CD4-positive, CD25-positive, alpha-beta regulatory T cell (primary cell): ENCODE data around the gene BAZ1A. TPM values are rescaled to one million over a fixed set of nuclear protein-coding genes. Genes with fewer than 3 reads are reported as not detected.
A peak's percentile ranks its signal among the peaks of the same experiment; 100 is the strongest.

Source experiments
- ATAC-seq, 2 donors: fragments of 150-1000 bp; cut with Tn5 transposase; one replicate each; pipeline ENCODE4 v1.10.0; 2021; ENCODE audit warnings: low read depth in 2 of 2, moderate number of reproducible peaks in 2 of 2, moderate library complexity in 1 of 2
- DNase-seq, 3 donors: peaks; one replicate each; pipeline versions ENCODE4 v3.0.0 to v3.0.0-alpha.2; 2012 to 2022; ENCODE audit warnings: mixed read lengths in 1 of 3
- H3K27ac ChIP-seq: one replicate; pipeline ENCODE4 v1.7.0; 2013; ENCODE audit warnings: mild to moderate bottlenecking, low read length; ENCODE audit not compliant: insufficient read depth, poor library complexity, severe bottlenecking
- H3K27me3 ChIP-seq: one replicate; pipeline ENCODE4 v1.7.0; 2013; ENCODE audit warnings: low read length; ENCODE audit not compliant: control insufficient read depth, insufficient read depth
- H3K36me3 ChIP-seq: one replicate; pipeline ENCODE4 v1.7.0; 2013; ENCODE audit warnings: mild to moderate bottlenecking, low read length, moderate library complexity; ENCODE audit not compliant: control insufficient read depth, insufficient read depth
- H3K4me1 ChIP-seq: 2 replicates; pipeline ENCODE4 v1.7.0; 2013; ENCODE audit warnings: mild to moderate bottlenecking, low read length; ENCODE audit not compliant: insufficient read depth, control insufficient read depth, poor library complexity, severe bottlenecking
- H3K4me3 ChIP-seq: one replicate; pipeline ENCODE4 v1.7.0; 2013; ENCODE audit warnings: low read depth, mild to moderate bottlenecking, low read length, moderate library complexity
- H3K9me3 ChIP-seq, 2 experiments: 1 replicate in 1 of 2; 2 replicates in 1 of 2; pipeline ENCODE4 v1.7.0; 2013; ENCODE audit warnings: low read length in 2 of 2, mild to moderate bottlenecking in 1 of 2, moderate library complexity in 1 of 2; ENCODE audit not compliant: control insufficient read depth in 2 of 2
- H3K27ac Mint-ChIP-seq, 3 donors: one replicate each; pipeline ENCODE4 v1.8.0; 2020 to 2022; ENCODE audit warnings: mild to moderate bottlenecking in 3 of 3, mixed read lengths in 3 of 3, moderate library complexity in 2 of 3
- H3K27me3 Mint-ChIP-seq: one replicate; pipeline ENCODE4 v1.8.0; 2022; ENCODE audit warnings: mild to moderate bottlenecking, mixed read lengths
- H3K36me3 Mint-ChIP-seq: one replicate; pipeline ENCODE4 v1.8.0; 2020; ENCODE audit warnings: mixed read lengths
- H3K4me1 Mint-ChIP-seq, 4 donors: one replicate each; pipeline ENCODE4 v1.8.0; 2020 to 2022; ENCODE audit warnings: mixed read lengths in 4 of 4, mild to moderate bottlenecking in 1 of 4
- H3K4me3 Mint-ChIP-seq, 4 donors: one replicate each; pipeline ENCODE4 v1.8.0; 2020 to 2022; ENCODE audit warnings: mild to moderate bottlenecking in 4 of 4, mixed read lengths in 4 of 4, moderate library complexity in 3 of 4
- H3K9me3 Mint-ChIP-seq, 7 donors: one replicate each; pipeline ENCODE4 v1.8.0; 2020 to 2022; ENCODE audit warnings: mixed read lengths in 7 of 7, mild to moderate bottlenecking in 3 of 7, moderate library complexity in 2 of 7
- polyA plus RNA-seq, 4 donors: library from polyadenylated mRNA; unstranded; fragments of 300-500 nt; fragmentation: Illumina TruSeq; gene quantifications; one replicate each; pipeline ENCODE4 v1.2.3, GENCODE V29; 2021
- total RNA-seq: library from RNA; stranded (reverse); gene quantifications from one replicate; pipeline ENCODE4 v1.2.3, GENCODE V29; 2022

The BAZ1A gene
- total and polyA plus RNA-seq, 5 donors from 2014 or later, result 9.4 to 55.1 (median 10.2) TPM

DNA sequence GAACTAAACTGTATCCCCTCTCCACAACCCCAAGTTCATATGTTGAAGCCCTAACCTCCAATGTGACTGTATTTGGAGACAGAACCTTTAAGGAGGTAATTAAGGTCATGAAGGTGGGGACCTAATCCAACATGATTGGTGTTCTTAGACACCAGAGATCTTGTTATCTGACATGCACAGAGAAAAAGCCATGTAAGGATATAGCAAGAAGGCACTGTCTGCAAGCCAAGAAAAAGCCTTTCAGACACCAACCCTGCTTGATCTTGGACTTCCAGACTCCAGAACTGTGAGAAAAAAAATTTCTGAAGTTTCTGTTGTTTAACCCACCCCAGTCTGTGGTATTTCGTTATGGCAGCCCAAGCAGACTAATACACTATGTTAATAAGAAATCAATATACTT lies 98.5 kb downstream of the BAZ1A start:
- H3K4me1 Mint-ChIP-seq, result peaks cover 1 to 9% (median 5%) of the 10 kb centered on the region in 4 donors
- DNase-seq, result no peak
- H3K27ac Mint-ChIP-seq, result no peak overlapping the region
- Histone ChIP-seq H3K9me3 (no peaks in the 10 kb centered on the region), H3K4me1 (no peaks in the 10 kb centered on the region), H3K36me3 (peaks cover 59% of the 10 kb centered on the region), H3K27me3 (no peaks in the 10 kb centered on the region), H3K27ac (no peak overlapping the region), H3K4me3 (no peak overlapping the region)
- H3K4me3 Mint-ChIP-seq, result no peak overlapping the region
- peaks cover 39% of the 10 kb centered on the region for H3K36me3 Mint-ChIP-seq
- no peak for ATAC-seq
- H3K27me3 Mint-ChIP-seq, result no peaks in the 10 kb centered on the region
- no peaks in the 10 kb centered on the region for H3K9me3 Mint-ChIP-seq

DNA sequence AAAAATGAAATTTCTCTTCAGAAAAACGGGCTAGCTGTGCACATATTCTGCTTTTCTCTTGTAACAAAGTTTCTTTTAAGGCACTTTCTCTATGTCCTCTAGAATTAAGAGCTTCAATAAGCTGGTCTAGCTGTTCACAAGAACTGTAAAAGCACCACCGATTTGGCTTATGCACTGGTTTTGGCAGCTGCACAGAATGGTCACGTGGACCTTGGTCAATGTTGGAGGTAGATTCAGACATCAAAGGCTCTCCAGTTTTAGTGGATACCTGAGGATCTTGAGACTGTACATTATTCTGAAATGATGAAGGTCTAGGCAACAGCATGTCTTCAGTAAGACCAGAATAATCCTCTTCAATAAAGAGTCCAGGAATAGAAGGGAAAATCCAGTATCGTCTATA lies 99.2 kb downstream of the BAZ1A start:
- H3K4me3 Mint-ChIP-seq, result no peak overlapping the region
- Histone ChIP-seq H3K9me3 (no peaks in the 10 kb centered on the region), H3K4me1 (no peaks in the 10 kb centered on the region), H3K36me3 (peaks cover 63% of the 10 kb centered on the region), H3K27me3 (no peaks in the 10 kb centered on the region), H3K27ac (no peak overlapping the region), H3K4me3 (no peak overlapping the region)
- no peaks in the 10 kb centered on the region for H3K9me3 Mint-ChIP-seq
- peaks cover 4 to 13% (median 5%) of the 10 kb centered on the region in 4 donors for H3K4me1 Mint-ChIP-seq
- H3K27ac Mint-ChIP-seq, result no peak overlapping the region
- H3K27me3 Mint-ChIP-seq, result no peaks in the 10 kb centered on the region
- ATAC-seq (no peak), DNase-seq (no peak)
- H3K36me3 Mint-ChIP-seq, result peaks cover 43% of the 10 kb centered on the region

DNA sequence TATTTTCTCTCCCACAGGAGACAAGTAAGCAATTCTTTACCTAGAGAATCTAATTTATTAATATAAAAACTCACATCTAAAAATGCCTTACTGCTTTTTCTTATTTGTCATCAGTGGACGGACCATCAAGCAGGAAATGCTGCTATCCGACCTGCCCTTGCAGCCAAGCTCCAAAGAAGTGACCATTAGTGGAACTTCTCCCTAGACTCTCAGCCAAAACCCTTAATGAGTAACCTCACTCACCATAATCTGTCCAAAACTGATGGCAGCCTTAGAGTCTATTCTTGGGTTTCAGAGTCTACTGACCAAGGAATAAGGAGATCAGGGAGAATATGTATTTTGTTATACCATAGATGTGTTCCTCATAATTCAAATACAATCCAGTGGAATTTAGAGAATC lies 99.8 kb downstream of the BAZ1A start:
- H3K4me1 Mint-ChIP-seq, result peaks cover 2 to 8% (median 3%) of the 10 kb centered on the region in 4 donors
- no peak overlapping the region for H3K27ac Mint-ChIP-seq
- Histone ChIP-seq H3K4me3 (no peak overlapping the region), H3K9me3 (no peaks in the 10 kb centered on the region), H3K27me3 (no peaks in the 10 kb centered on the region), H3K4me1 (no peaks in the 10 kb centered on the region), H3K27ac (no peak overlapping the region), H3K36me3 (peaks cover 63% of the 10 kb centered on the region)
- H3K9me3 Mint-ChIP-seq, result no peaks in the 10 kb centered on the region
- DNase-seq (no peak), ATAC-seq (no peak)
- peaks cover 40% of the 10 kb centered on the region for H3K36me3 Mint-ChIP-seq
- H3K27me3 Mint-ChIP-seq, result no peaks in the 10 kb centered on the region
- no peak overlapping the region for H3K4me3 Mint-ChIP-seq

DNA sequence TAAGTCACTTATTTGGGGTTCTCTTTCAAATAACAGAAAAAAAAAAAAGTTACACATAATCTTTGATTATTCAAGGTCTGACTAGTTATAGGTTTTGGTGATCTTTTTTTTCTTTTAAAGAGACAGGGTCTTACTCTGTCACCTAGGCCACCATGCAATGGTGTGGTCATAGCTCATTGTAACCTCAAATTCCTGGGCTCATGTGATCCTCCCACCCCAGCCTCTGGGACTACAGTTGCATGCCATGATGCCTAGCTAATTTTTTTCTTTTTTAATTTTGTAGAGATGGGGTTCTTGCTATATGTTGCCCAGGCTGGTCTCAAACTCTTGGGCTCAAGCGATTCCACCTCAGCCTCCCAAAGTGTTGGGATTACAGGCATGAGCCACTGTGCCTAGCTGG lies 104.3 kb downstream of the BAZ1A start:
- DNase-seq (no peak), ATAC-seq (no peak)
- H3K27me3 ChIP-seq, result no peaks in the 10 kb centered on the region
- no peaks in the 10 kb centered on the region for H3K9me3 ChIP-seq
- Mint-ChIP-seq H3K27me3 (no peaks in the 10 kb centered on the region), H3K9me3 (no peaks in the 10 kb centered on the region), H3K27ac (peak overlapping the region in 1 of 3 donors; percentile 74), H3K4me1 (peaks cover 8 to 15% (median 12%) of the 10 kb centered on the region in 4 donors), H3K4me3 (no peak overlapping the region), H3K36me3 (peaks cover 46% of the 10 kb centered on the region)
- no peak overlapping the region for H3K27ac ChIP-seq
- peaks cover 60% of the 10 kb centered on the region for H3K36me3 ChIP-seq
- no peaks in the 10 kb centered on the region for H3K4me1 ChIP-seq
- no peak overlapping the region for H3K4me3 ChIP-seq

DNA sequence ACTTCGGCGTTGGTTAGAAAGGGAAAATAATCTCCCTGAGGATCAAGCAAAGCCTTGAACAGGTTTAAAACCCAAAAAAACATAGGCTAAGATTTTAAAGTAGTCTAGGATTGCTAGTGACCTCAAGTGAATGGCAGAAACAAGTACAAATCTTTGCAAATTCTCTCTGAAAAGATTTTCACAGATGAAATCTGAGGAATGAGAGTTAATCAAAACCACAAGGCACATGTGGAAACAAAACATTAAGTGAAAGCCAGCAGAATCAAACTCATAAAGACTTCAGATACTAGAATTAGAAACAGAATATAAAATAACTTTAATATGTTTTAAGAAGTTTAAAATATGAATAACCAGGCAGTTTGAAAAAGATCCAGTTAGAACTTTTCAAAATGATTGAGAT lies 108.6 kb downstream of the BAZ1A start:
- Mint-ChIP-seq H3K27ac (peak overlapping the region in 2 of 3 donors; percentile 48 to 83), H3K36me3 (peaks cover 42% of the 10 kb centered on the region), H3K9me3 (no peaks in the 10 kb centered on the region), H3K4me3 (no peak overlapping the region), H3K27me3 (no peaks in the 10 kb centered on the region), H3K4me1 (peaks cover 12 to 16% (median 13%) of the 10 kb centered on the region in 4 donors)
- no peak overlapping the region for H3K27ac ChIP-seq
- no peaks in the 10 kb centered on the region for H3K4me1 ChIP-seq
- H3K36me3 ChIP-seq, result peaks cover 66% of the 10 kb centered on the region
- no peak for DNase-seq
- H3K9me3 ChIP-seq, result no peaks in the 10 kb centered on the region
- no peak for ATAC-seq
- no peak overlapping the region for H3K4me3 ChIP-seq
- H3K27me3 ChIP-seq, result no peaks in the 10 kb centered on the region

DNA sequence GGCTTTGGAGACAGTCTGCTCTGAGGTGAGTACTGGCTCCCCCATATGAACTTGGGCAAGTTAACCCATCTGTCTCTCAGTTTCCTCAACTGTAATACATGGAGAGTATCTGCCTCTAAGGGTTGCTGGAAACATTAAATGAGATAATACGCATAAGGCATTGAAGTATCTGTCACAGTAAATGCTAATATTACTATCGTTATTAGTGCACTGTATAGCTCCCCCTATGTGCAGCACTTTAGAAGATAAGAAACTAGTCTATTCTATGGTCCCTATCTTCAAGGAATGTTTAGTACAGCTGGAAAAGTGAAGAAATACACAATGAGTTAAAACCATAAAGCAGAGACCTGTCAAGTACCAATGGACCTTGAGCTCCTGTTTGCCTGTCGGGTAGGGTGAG lies 109.1 kb downstream of the BAZ1A start:
- DNase-seq, result no peak
- H3K4me1 ChIP-seq, result no peaks in the 10 kb centered on the region
- Mint-ChIP-seq H3K36me3 (peaks cover 43% of the 10 kb centered on the region), H3K4me3 (no peak overlapping the region), H3K27ac (peak overlapping the region; percentile 35 to 65 (median 48)), H3K4me1 (peaks cover 10 to 14% (median 12%) of the 10 kb centered on the region in 4 donors), H3K9me3 (no peaks in the 10 kb centered on the region), H3K27me3 (no peaks in the 10 kb centered on the region)
- peaks cover 66% of the 10 kb centered on the region for H3K36me3 ChIP-seq
- H3K27me3 ChIP-seq, result no peaks in the 10 kb centered on the region
- no peak overlapping the region for H3K27ac ChIP-seq
- ATAC-seq, result no peak
- H3K4me3 ChIP-seq, result no peak overlapping the region
- no peaks in the 10 kb centered on the region for H3K9me3 ChIP-seq

DNA sequence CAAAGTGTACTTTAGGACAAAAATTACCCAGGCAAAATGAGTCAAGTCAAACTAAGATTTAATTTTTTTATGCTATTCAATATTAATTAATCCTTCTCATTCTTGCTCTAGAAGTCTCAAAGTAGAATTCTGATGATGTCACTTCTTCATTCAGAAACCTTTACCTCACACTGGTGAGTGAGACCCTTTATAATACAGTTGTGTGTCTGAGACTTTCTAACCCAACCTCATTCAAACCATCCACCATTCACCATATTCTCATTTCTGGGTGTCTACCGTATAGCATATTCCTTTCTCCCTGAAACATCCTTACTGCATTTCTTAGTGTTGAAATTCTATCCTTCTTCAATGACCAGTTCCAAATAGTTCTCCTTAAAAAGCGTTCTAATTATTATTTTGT lies 119.9 kb downstream of the BAZ1A start:
- no peak for ATAC-seq

DNA sequence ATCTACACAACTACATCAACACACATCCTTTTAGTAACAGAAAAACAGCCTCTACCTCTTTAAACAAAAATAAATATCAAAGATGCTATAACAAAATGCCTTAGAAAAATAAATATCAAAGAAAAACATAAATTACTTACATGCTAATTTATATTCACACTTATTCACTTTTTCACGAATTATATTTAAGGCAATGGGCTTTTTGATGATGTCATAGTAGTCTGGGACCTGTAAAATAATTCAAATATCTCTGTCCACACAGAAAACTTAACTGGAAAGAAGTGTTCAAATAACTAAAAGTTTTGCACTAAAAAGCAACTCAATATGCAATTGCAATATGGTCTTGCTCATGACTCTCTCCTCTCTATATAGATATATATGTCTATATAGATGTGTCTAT lies 120.5 kb downstream of the BAZ1A start:
- peaks cover 40% of the 10 kb centered on the region for H3K36me3 ChIP-seq
- Mint-ChIP-seq H3K27ac (peak overlapping the region in 1 of 3 donors; percentile 2), H3K4me1 (peaks cover 0 to 4% (median 0%) of the 10 kb centered on the region in 4 donors), H3K4me3 (no peak overlapping the region), H3K36me3 (peaks cover 28% of the 10 kb centered on the region), H3K9me3 (no peaks in the 10 kb centered on the region), H3K27me3 (no peaks in the 10 kb centered on the region)
- no peaks in the 10 kb centered on the region for H3K27me3 ChIP-seq
- H3K4me1 ChIP-seq, result no peaks in the 10 kb centered on the region
- no peak for ATAC-seq
- H3K4me3 ChIP-seq, result no peak overlapping the region
- no peaks in the 10 kb centered on the region for H3K9me3 ChIP-seq
- DNase-seq, result no peak
- no peak overlapping the region for H3K27ac ChIP-seq

More for the DNA sequence above, 119.9 kb downstream of the BAZ1A start:
- DNase-seq, result no peak
- no peak overlapping the region for H3K4me3 Mint-ChIP-seq
- peaks cover 26% of the 10 kb centered on the region for H3K36me3 Mint-ChIP-seq
- H3K36me3 ChIP-seq, result peaks cover 45% of the 10 kb centered on the region
- H3K4me1 Mint-ChIP-seq, result peaks cover 0 to 2% (median 0%) of the 10 kb centered on the region in 4 donors
- H3K27me3 Mint-ChIP-seq, result no peaks in the 10 kb centered on the region
- H3K27ac Mint-ChIP-seq, result peak overlapping the region in 1 of 3 donors; percentile 45
- no peaks in the 10 kb centered on the region for H3K4me1 ChIP-seq
- no peaks in the 10 kb centered on the region for H3K27me3 ChIP-seq
- no peak overlapping the region for H3K27ac ChIP-seq
- no peaks in the 10 kb centered on the region for H3K9me3 Mint-ChIP-seq
- H3K4me3 ChIP-seq, result no peak overlapping the region
- no peaks in the 10 kb centered on the region for H3K9me3 ChIP-seq
